GM23338 (cell line): Measurements from ENCODE around the gene DLX2. TPM values are rescaled to one million over a fixed set of nuclear protein-coding genes. Genes with fewer than 3 reads are reported as not detected.

Experiments used
- ATAC-seq: fragments of 200-7000 bp; cut with Tn5 transposase; 3 replicates; pipeline ENCODE4 v1.9.1; 2020
- DNase-seq: peaks from one replicate; pipeline ENCODE4 v3.0.0-alpha.2; 2015; ENCODE audit warnings: low spot score
- H2AFZ ChIP-seq: fragments of 200-600 bp; sonication (generic); 2 replicates; pipeline ENCODE4 v1.8.0; 2016; ENCODE audit warnings: antibody characterized with exemption, mild to moderate bottlenecking, moderate library complexity
- H3F3A ChIP-seq: fragments of 200-600 bp; sonication (generic); replicated peaks from 2 replicates; pipeline ENCODE4 v1.8.0; 2017; ENCODE audit warnings: antibody characterized with exemption, mixed run types, low read depth
- H3K27ac ChIP-seq: fragments of 200-600 bp; sonication (generic); 2 replicates; pipeline ENCODE4 v1.6.1; 2016; ENCODE audit warnings: low read depth
- H3K27me3 ChIP-seq: fragments of 200-600 bp; sonication (generic); 2 replicates; pipeline ENCODE4 v1.8.0; 2016; ENCODE audit warnings: mild to moderate bottlenecking, mixed run types, moderate library complexity; ENCODE audit not compliant: insufficient read depth
- H3K36me3 ChIP-seq: fragments of 200-600 bp; sonication (generic); 2 replicates; pipeline ENCODE4 v1.8.0; 2016; ENCODE audit warnings: mild to moderate bottlenecking; ENCODE audit not compliant: insufficient read depth
- H3K4me1 ChIP-seq: fragments of 200-600 bp; sonication (generic); 2 replicates; pipeline ENCODE4 v1.8.0; 2016; ENCODE audit warnings: mild to moderate bottlenecking, moderate library complexity; ENCODE audit not compliant: insufficient read depth
- H3K4me2 ChIP-seq: fragments of 200-600 bp; sonication (generic); 2 replicates; pipeline ENCODE4 v1.7.1; 2017; ENCODE audit warnings: mixed run types
- H3K4me3 ChIP-seq: fragments of 200-600 bp; sonication (generic); 2 replicates; pipeline ENCODE4 v1.6.1; 2016; ENCODE audit warnings: mixed run types
- H3K79me2 ChIP-seq: fragments of 200-600 bp; sonication (generic); replicated peaks from 2 replicates; pipeline ENCODE4 v1.8.0; 2017; ENCODE audit warnings: mild to moderate bottlenecking; ENCODE audit not compliant: insufficient read depth
- H3K9me2 ChIP-seq: fragments of 200-600 bp; sonication (generic); 2 replicates; pipeline ENCODE4 v1.8.0; 2017; ENCODE audit not compliant: insufficient read depth
- H4K20me1 ChIP-seq: fragments of 200-600 bp; sonication (generic); replicated peaks from 2 replicates; pipeline ENCODE4 v1.8.0; 2017; ENCODE audit warnings: mild to moderate bottlenecking; ENCODE audit not compliant: insufficient read depth
- H3K27ac Mint-ChIP-seq: 2 replicates; pipeline ENCODE4 v1.8.0; 2020; ENCODE audit warnings: inconsistent platforms, mild to moderate bottlenecking, moderate library complexity, mixed read lengths
- H3K27me3 Mint-ChIP-seq: 3 replicates; pipeline ENCODE4 v1.8.0; 2022; ENCODE audit warnings: low read depth, mild to moderate bottlenecking, moderate library complexity, mixed read lengths, inconsistent platforms; ENCODE audit not compliant: insufficient read depth, poor library complexity
- H3K36me3 Mint-ChIP-seq: 3 replicates; pipeline ENCODE4 v1.8.0; 2021; ENCODE audit warnings: low read depth, mild to moderate bottlenecking, inconsistent platforms, moderate library complexity, mixed read lengths
- H3K4me1 Mint-ChIP-seq: 3 replicates; pipeline ENCODE4 v1.8.0; 2020; ENCODE audit warnings: mild to moderate bottlenecking, inconsistent platforms, mixed read lengths
- H3K4me3 Mint-ChIP-seq: 3 replicates; pipeline ENCODE4 v1.8.0; 2021; ENCODE audit warnings: moderate library complexity, mild to moderate bottlenecking, inconsistent platforms, mixed read lengths
- H3K9me3 Mint-ChIP-seq: 3 replicates; pipeline ENCODE4 v1.8.0; 2020; ENCODE audit warnings: moderate library complexity, mild to moderate bottlenecking, inconsistent platforms, mixed read lengths
- CREB1 ChIP-seq: fragments of 250-450 bp; sonication (Bioruptor Pico); IDR thresholded peaks from 2 replicates; pipeline ENCODE4 v1.5.0; 2020; ENCODE audit warnings: low read depth, mild to moderate bottlenecking, moderate library complexity
- EZH2 ChIP-seq: fragments of 200-600 bp; sonication (generic); IDR thresholded peaks from one replicate; pipeline ENCODE4 v1.8.0; 2017; ENCODE audit warnings: antibody characterized with exemption, mild to moderate bottlenecking, low read depth; ENCODE audit not compliant: unreplicated experiment
- EZH2phosphoT487 ChIP-seq: fragments of 200-600 bp; sonication (generic); IDR thresholded peaks from one replicate; pipeline ENCODE4 v1.8.1; 2018; ENCODE audit warnings: antibody characterized with exemption; ENCODE audit not compliant: unreplicated experiment
- polyA plus RNA-seq: library from polyadenylated mRNA; unstranded; fragments of >200 nt; fragmentation: Nextera tagmentation; extraction: Ambion mirVana; gene quantifications from 2 replicates; pipeline ENCODE4 v1.2.1, GENCODE V29; 2016
- total RNA-seq: library from RNA; depleted of rRNA; stranded (reverse); fragments of >200 nt; shearing (Covaris generic); gene quantifications from 2 replicates; pipeline ENCODE4 v1.2.3, GENCODE V29; 2014
- TF ChIP-seq, protein P1 (sequence below): IDR thresholded peaks from 2 replicates; pipeline ENCODE4 v1.6.1; 2016; ENCODE audit warnings: antibody characterized with exemption
- TF ChIP-seq, protein P2 (sequence below): IDR thresholded peaks from one replicate; pipeline ENCODE4 v1.6.1; 2018; ENCODE audit warnings: antibody characterized with exemption; ENCODE audit not compliant: unreplicated experiment

DLX2 gene
- total and polyA plus RNA-seq, 2 experiments from 2014 or later, result 0.08 to 0.24 TPM

DNA sequence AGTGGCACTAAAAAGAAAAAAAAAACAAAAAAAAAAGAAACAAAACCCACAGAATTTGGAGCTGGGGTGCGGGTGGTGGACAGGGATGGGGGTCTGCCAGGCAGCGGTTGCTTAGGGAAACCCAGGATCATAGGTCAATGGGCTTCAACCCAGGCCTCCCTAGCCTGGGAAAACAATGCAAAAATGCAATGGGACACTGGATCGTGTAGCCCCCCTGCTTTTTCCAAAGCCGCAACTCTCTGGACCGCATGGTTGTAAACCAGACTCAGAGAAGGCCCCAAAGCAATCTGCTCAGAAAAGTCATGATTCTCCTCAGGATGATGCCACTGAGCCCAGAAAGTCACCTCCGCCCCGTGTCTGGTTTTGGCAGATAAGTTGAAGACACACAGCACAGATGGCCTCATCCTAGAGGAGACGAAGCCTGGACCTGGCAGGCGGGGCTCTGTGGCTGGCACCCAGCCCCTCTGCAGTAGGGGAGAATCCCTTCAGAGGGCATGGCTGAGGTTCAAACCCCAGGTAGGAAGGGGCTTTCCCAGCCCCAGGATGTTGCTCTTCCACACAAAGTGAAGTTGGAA, 5.1 kb downstream of the DLX2 start:
- peaks cover 36% of the 10 kb centered on the region for H3F3A ChIP-seq
- DNase-seq, result peak; percentile 8
- peak overlapping the region; percentile 88 for H3K4me2 ChIP-seq
- ATAC-seq, result no peak
- peaks cover 2% of the 10 kb centered on the region; the same call in 1 of the 3 replicates for H3K9me3 Mint-ChIP-seq
- peaks cover 51% of the 10 kb centered on the region for H3K4me1 Mint-ChIP-seq
- H3K36me3 Mint-ChIP-seq, result peaks cover 3% of the 10 kb centered on the region; the same call in 1 of the 3 replicates
- peak overlapping the region; percentile 57 for H3K4me3 ChIP-seq
- peaks cover 100% of the 10 kb centered on the region for H3K27me3 ChIP-seq
- no peak overlapping the region for H2AFZ ChIP-seq
- no peak overlapping the region for H3K27ac Mint-ChIP-seq
- peaks cover 12% of the 10 kb centered on the region; the same call in 1 of the 2 replicates for H4K20me1 ChIP-seq
- no peaks in the 10 kb centered on the region for H3K79me2 ChIP-seq
- H3K4me1 ChIP-seq, result peaks cover 77% of the 10 kb centered on the region
- peak; percentile 48 for TF ChIP-seq EZH2phosphoT487
- TF ChIP-seq CREB1 (CRISPR knock-in tag), result no peak
- TF ChIP-seq, protein P1, sequence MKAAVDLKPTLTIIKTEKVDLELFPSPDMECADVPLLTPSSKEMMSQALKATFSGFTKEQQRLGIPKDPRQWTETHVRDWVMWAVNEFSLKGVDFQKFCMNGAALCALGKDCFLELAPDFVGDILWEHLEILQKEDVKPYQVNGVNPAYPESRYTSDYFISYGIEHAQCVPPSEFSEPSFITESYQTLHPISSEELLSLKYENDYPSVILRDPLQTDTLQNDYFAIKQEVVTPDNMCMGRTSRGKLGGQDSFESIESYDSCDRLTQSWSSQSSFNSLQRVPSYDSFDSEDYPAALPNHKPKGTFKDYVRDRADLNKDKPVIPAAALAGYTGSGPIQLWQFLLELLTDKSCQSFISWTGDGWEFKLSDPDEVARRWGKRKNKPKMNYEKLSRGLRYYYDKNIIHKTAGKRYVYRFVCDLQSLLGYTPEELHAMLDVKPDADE, result no peak
- no peaks in the 10 kb centered on the region for H3K36me3 ChIP-seq
- H3K27ac ChIP-seq, result no peak overlapping the region
- peak overlapping the region; percentile 56 for H3K4me3 Mint-ChIP-seq
- H3K9me2 ChIP-seq, result no peaks in the 10 kb centered on the region
- peaks cover 99% of the 10 kb centered on the region for H3K27me3 Mint-ChIP-seq

DNA sequence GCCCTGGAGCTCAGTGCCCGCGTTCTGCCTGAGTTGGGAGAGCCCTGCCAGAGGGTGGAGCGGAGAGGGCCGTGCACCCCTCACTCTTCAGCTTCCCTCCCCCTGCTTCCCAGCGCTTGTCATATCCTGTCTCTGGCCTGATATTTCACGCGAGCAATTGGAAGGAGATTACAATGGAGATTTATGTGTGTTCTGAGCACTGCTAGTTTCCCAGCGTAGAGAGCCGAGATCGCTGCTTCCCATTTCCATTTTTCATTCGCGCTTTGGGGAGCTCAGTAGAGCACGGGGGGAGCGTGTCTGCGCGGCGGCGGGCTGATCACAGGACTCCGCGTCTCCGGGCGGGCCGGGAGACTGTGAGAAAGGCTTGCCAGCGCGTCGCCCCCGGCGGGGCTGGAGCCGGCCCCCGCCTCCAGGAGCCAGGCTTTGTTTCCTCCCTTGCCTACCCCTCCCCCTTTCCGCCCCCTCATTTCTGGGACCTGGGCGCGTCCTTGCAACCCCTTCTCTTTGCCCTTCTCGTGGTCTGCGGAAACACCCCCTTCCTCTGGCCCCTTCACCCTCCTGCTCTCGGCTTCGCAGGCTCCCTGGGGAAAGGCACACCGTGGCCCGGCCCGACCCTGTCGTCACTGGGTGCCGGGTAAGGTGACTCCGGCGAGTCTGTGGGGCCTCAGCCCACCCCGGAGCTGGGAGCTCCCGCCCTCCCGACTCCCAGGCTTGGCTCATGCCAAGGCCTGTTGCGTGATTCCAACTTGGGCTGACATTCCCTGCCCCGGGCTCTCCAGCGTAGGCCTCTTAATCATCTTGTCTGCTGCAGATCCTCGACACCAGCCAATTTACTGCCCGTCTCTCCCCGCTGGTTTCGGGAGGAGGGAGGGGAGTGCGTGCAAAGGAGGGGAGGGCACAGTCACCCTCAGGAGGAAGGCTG, 5.8 kb downstream of the DLX2 start:
- Mint-ChIP-seq H3K4me1 (peaks cover 50% of the 10 kb centered on the region), H3K27ac (no peak overlapping the region), H3K9me3 (peaks cover 4% of the 10 kb centered on the region; the same call in 1 of the 3 replicates), H3K4me3 (peak overlapping the region; percentile 68), H3K36me3 (peaks cover 3% of the 10 kb centered on the region; the same call in 1 of the 3 replicates), H3K27me3 (peaks cover 99% of the 10 kb centered on the region)
- Histone ChIP-seq H3K36me3 (no peaks in the 10 kb centered on the region), H2AFZ (peak overlapping the region; percentile 52; the same call in 1 of the 2 replicates), H3K9me2 (no peaks in the 10 kb centered on the region), H3K4me1 (peaks cover 85% of the 10 kb centered on the region), H3F3A (peaks cover 39% of the 10 kb centered on the region), H3K4me2 (peak overlapping the region; percentile 88), H3K4me3 (peak overlapping the region; percentile 57), H3K79me2 (no peaks in the 10 kb centered on the region), H3K27me3 (peaks cover 100% of the 10 kb centered on the region), H4K20me1 (peaks cover 20% of the 10 kb centered on the region), H3K27ac (no peak overlapping the region)
- TF ChIP-seq EZH2phosphoT487, result peak; percentile 67
- TF ChIP-seq, protein P2, sequence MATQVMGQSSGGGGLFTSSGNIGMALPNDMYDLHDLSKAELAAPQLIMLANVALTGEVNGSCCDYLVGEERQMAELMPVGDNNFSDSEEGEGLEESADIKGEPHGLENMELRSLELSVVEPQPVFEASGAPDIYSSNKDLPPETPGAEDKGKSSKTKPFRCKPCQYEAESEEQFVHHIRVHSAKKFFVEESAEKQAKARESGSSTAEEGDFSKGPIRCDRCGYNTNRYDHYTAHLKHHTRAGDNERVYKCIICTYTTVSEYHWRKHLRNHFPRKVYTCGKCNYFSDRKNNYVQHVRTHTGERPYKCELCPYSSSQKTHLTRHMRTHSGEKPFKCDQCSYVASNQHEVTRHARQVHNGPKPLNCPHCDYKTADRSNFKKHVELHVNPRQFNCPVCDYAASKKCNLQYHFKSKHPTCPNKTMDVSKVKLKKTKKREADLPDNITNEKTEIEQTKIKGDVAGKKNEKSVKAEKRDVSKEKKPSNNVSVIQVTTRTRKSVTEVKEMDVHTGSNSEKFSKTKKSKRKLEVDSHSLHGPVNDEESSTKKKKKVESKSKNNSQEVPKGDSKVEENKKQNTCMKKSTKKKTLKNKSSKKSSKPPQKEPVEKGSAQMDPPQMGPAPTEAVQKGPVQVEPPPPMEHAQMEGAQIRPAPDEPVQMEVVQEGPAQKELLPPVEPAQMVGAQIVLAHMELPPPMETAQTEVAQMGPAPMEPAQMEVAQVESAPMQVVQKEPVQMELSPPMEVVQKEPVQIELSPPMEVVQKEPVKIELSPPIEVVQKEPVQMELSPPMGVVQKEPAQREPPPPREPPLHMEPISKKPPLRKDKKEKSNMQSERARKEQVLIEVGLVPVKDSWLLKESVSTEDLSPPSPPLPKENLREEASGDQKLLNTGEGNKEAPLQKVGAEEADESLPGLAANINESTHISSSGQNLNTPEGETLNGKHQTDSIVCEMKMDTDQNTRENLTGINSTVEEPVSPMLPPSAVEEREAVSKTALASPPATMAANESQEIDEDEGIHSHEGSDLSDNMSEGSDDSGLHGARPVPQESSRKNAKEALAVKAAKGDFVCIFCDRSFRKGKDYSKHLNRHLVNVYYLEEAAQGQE, result no peak
- peak; percentile 97 for TF ChIP-seq EZH2
- TF ChIP-seq CREB1 (CRISPR knock-in tag), result no peak
- DNase-seq, result peak; percentile 63
- ATAC-seq, result peak; percentile 5
